GM19023 (cell line): ENCODE data around the gene MSX2.
"Not testable (repeated sequence)": the region's sequence is repeated elsewhere in the genome, so short reads cannot be mapped to it uniquely, and the experiment has no call there.

ENCODE experiments used
- ATAC-seq: cut with Tn5 transposase; IDR thresholded peaks from one replicate; pipeline ENCODE4 v1.9.1; 2021; ENCODE audit warnings: mild to moderate bottlenecking, moderate library complexity; ENCODE audit not compliant: unreplicated experiment

The MSX2 gene

GRCh38 chr5:174732036-174733020, 7.9 kb downstream of the MSX2 start:
- no peak for ATAC-seq

GRCh38 chr5:174733091-174733690, 8.8 kb downstream of the MSX2 start:
- ATAC-seq: no peak

GRCh38 chr5:174733836-174734235, 9.5 kb downstream of the MSX2 start:
- ATAC-seq: no peak

- no peak for ATAC-seq
Observed at GRCh38 chr5:174734571-174735497, 10.5 kb downstream of the MSX2 start.

- no peak for ATAC-seq
Observed at GRCh38 chr5:174735498-174736330, 11.3 kb downstream of the MSX2 start.

- no peak for ATAC-seq
Observed at GRCh38 chr5:174736331-174736721, 11.9 kb downstream of the MSX2 start.

GRCh38 chr5:174736777-174737176, 12.4 kb downstream of the MSX2 start:
- ATAC-seq: no peak

- ATAC-seq: no peak
Observed at GRCh38 chr5:174737330-174737729, 12.9 kb downstream of the MSX2 start.

- ATAC-seq: no peak
Observed at GRCh38 chr5:174741352-174741751, 17.0 kb downstream of the MSX2 start.

- ATAC-seq: no peak
Observed at GRCh38 chr5:174744896-174745295, 20.5 kb downstream of the MSX2 start.

- ATAC-seq: no peak
Observed at GRCh38 chr5:174745590-174746103, 21.3 kb downstream of the MSX2 start.

GRCh38 chr5:174750711-174751110, 26.3 kb downstream of the MSX2 start:
- ATAC-seq: no peak

- no peak for ATAC-seq
Observed at GRCh38 chr5:174751154-174752000, 27.0 kb downstream of the MSX2 start.

GRCh38 chr5:174752121-174752520, 27.7 kb downstream of the MSX2 start:
- ATAC-seq: no peak

GRCh38 chr5:174755106-174755505, 30.7 kb downstream of the MSX2 start:
- no peak for ATAC-seq

GRCh38 chr5:174759091-174759490, 34.7 kb downstream of the MSX2 start:
- no peak for ATAC-seq

- no peak for ATAC-seq
Observed at GRCh38 chr5:174760721-174761120, 36.3 kb downstream of the MSX2 start.

GRCh38 chr5:174761341-174761740, 37.0 kb downstream of the MSX2 start:
- ATAC-seq: not testable (repeated sequence)

- ATAC-seq: no peak
Observed at GRCh38 chr5:174764309-174764708, 39.9 kb downstream of the MSX2 start.
